Ovary (tissue), 3 donors: ENCODE data around the gene SH3BGR.

Experiments used
- CTCF ChIP-seq, 3 donors: fragments of 450-650 bp in 2 of 3; fragments of 200-600 bp in 1 of 3; IDR thresholded peaks; one replicate each; pipeline versions ENCODE4 v1.5.1 to v1.8.0; 2016 to 2022; ENCODE audit warnings: antibody characterized with exemption in 3 of 3, mild to moderate bottlenecking in 1 of 3
- POLR2A ChIP-seq: fragments of 450-650 bp; IDR thresholded peaks from one replicate; pipeline ENCODE4 v1.6.1; 2017; ENCODE audit warnings: antibody characterized with exemption, mild to moderate bottlenecking, moderate library complexity
- donor health status: DM: no; HTN: no; CAD: no.

GRCh38 chr21:39523399-39523798 lies 71.6 kb downstream of the SH3BGR start:
- TF ChIP-seq CTCF (IDR thresholded peaks at IDR 0.05) (no peak), POLR2A (no peak)
